Activated T-helper 1 cell treated with anti-CD3 and anti-CD28 coated beads, Interleukin-12 subunit alpha, Interleukin-12 subunit beta, Interleukin-2, Interleukin-4 antibody, amounts not matched to agents 30 ng/mL and 10 ng/mL and 1 ng/mL, durations not matched to agents 14 hours and 24 hours and 36 hours (primary cell): Measurements from ENCODE around the gene GLB1L3. TPM values are rescaled to one million over a fixed set of nuclear protein-coding genes. Genes with fewer than 3 reads are reported as not detected.

Source experiments
- DNase-seq: peaks from one replicate; pipeline ENCODE4 v3.0.0; 2021; ENCODE audit warnings: low spot score
- H3K27ac Mint-ChIP-seq: one replicate; pipeline ENCODE4 v1.8.0; 2021; ENCODE audit warnings: mild to moderate bottlenecking, mixed read lengths
- H3K27me3 Mint-ChIP-seq: one replicate; pipeline ENCODE4 v1.8.0; 2022; ENCODE audit warnings: mild to moderate bottlenecking, moderate library complexity, mixed read lengths; ENCODE audit not compliant: insufficient read depth
- H3K36me3 Mint-ChIP-seq: one replicate; pipeline ENCODE4 v1.8.0; 2021; ENCODE audit warnings: low read depth, mixed read lengths
- H3K4me1 Mint-ChIP-seq: one replicate; pipeline ENCODE4 v1.8.0; 2021; ENCODE audit warnings: low read depth, mixed read lengths
- H3K4me3 Mint-ChIP-seq: one replicate; pipeline ENCODE4 v1.8.0; 2021; ENCODE audit warnings: mild to moderate bottlenecking, moderate library complexity, mixed read lengths
- H3K9me3 Mint-ChIP-seq: one replicate; pipeline ENCODE4 v1.8.0; 2021; ENCODE audit warnings: mixed read lengths
- intact Hi-C: fragments of 100-400 bp; cut with micrococcal nuclease; formaldehyde crosslinking; loops from one replicate; pipeline ENCODE4 v1.15.1; 2024
- total RNA-seq: library from RNA; stranded (reverse); gene quantifications from 2 replicates; pipeline ENCODE4 v1.2.3, GENCODE V29; 2022

The GLB1L3 gene, protein sequence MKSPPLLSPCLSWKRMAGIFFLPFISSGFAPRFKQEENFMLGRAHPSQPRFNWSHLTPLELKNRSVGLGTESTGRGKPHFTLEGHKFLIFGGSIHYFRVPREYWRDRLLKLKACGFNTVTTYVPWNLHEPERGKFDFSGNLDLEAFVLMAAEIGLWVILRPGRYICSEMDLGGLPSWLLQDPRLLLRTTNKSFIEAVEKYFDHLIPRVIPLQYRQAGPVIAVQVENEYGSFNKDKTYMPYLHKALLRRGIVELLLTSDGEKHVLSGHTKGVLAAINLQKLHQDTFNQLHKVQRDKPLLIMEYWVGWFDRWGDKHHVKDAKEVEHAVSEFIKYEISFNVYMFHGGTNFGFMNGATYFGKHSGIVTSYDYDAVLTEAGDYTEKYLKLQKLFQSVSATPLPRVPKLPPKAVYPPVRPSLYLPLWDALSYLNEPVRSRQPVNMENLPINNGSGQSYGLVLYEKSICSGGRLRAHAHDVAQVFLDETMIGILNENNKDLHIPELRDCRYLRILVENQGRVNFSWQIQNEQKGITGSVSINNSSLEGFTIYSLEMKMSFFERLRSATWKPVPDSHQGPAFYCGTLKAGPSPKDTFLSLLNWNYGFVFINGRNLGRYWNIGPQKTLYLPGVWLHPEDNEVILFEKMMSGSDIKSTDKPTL
- 14.6 and 16.1 TPM in 2 replicates for total RNA-seq

- no peaks in the 10 kb centered on the region for H3K9me3 Mint-ChIP-seq
- intact Hi-C loops, result loop anchor here (1.0 to 5.0 kb wide), 6 partner anchors 13 to 328 kb away; partner anchors contain the start of genes ACAD8, GLB1L2 and THYN1
- H3K36me3 Mint-ChIP-seq, result peaks cover 17% of the 10 kb centered on the region
- peak within 1 kb of the TSS; percentile 96 for H3K4me3 Mint-ChIP-seq
- H3K27ac Mint-ChIP-seq, result peak within 1 kb of the TSS; percentile 93
- H3K4me1 Mint-ChIP-seq, result peaks cover 53% of the 10 kb centered on the region
- peaks cover 2% of the 10 kb centered on the region for H3K27me3 Mint-ChIP-seq
- DNase-seq, result peak; percentile 81
Measured at GRCh38 chr11:134275534-134276395, at the start of gene GLB1L3. TSS of gene GLB1L3 (plus strand) at chr11:134276379. CDS start at chr11:134276741, 362 bp downstream.

- intact Hi-C loops, result no loop called here
- Mint-ChIP-seq H3K9me3 (no peaks in the 10 kb centered on the region), H3K27me3 (no peaks in the 10 kb centered on the region), H3K4me3 (peak overlapping the region; percentile 70), H3K27ac (no peak overlapping the region), H3K36me3 (peaks cover 20% of the 10 kb centered on the region), H3K4me1 (peaks cover 67% of the 10 kb centered on the region)
- no peak for DNase-seq
Measured at GRCh38 chr11:134226806-134227325, 49.3 kb upstream of the GLB1L3 start.

DNA sequence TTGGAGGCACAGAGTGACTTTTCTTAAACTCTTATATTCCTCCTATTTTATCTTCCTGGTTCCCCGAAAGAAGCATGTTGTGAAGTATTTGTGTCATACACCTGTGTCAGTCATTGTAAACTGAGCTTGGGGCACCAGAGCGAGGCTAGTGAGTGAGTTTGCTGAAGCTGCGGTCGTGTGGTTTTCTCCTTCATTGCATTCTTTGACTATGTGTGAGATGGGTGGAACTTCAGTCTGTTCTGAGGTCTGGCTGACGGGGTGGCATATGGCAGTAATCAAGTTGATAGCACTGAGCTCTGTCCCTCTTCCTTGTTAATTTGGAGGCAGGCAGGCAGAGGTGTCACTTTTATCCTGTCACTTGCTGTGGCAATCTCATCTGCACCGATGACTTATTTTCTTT lies 47.6 kb upstream of the GLB1L3 start:
- Mint-ChIP-seq H3K27ac (no peak overlapping the region), H3K36me3 (peaks cover 13% of the 10 kb centered on the region), H3K27me3 (no peaks in the 10 kb centered on the region), H3K9me3 (no peaks in the 10 kb centered on the region), H3K4me1 (peaks cover 65% of the 10 kb centered on the region), H3K4me3 (no peak overlapping the region)
- no peak for DNase-seq
- intact Hi-C loops, result no loop called here

GRCh38 chr11:134229126-134229790 lies 46.9 kb upstream of the GLB1L3 start:
- H3K4me3 Mint-ChIP-seq, result peak overlapping the region; percentile 58
- H3K36me3 Mint-ChIP-seq, result peaks cover 13% of the 10 kb centered on the region
- no peak for DNase-seq
- H3K9me3 Mint-ChIP-seq, result no peaks in the 10 kb centered on the region
- no peak overlapping the region for H3K27ac Mint-ChIP-seq
- no peaks in the 10 kb centered on the region for H3K27me3 Mint-ChIP-seq
- H3K4me1 Mint-ChIP-seq, result peaks cover 65% of the 10 kb centered on the region
- intact Hi-C loops, result no loop called here

- Mint-ChIP-seq H3K4me1 (peaks cover 65% of the 10 kb centered on the region), H3K27me3 (no peaks in the 10 kb centered on the region), H3K4me3 (no peak overlapping the region), H3K36me3 (peaks cover 18% of the 10 kb centered on the region), H3K27ac (no peak overlapping the region), H3K9me3 (no peaks in the 10 kb centered on the region)
- no peak for DNase-seq
- intact Hi-C loops, result no loop called here
Measured at GRCh38 chr11:134230339-134230738, 45.8 kb upstream of the GLB1L3 start.

GRCh38 chr11:134231958-134232659 lies 44.1 kb upstream of the GLB1L3 start:
- Mint-ChIP-seq H3K27ac (peak overlapping the region; percentile 36), H3K9me3 (no peaks in the 10 kb centered on the region), H3K36me3 (peaks cover 23% of the 10 kb centered on the region), H3K4me1 (peaks cover 52% of the 10 kb centered on the region), H3K27me3 (no peaks in the 10 kb centered on the region), H3K4me3 (no peak overlapping the region)
- intact Hi-C loops, result no loop called here
- no peak for DNase-seq

DNA sequence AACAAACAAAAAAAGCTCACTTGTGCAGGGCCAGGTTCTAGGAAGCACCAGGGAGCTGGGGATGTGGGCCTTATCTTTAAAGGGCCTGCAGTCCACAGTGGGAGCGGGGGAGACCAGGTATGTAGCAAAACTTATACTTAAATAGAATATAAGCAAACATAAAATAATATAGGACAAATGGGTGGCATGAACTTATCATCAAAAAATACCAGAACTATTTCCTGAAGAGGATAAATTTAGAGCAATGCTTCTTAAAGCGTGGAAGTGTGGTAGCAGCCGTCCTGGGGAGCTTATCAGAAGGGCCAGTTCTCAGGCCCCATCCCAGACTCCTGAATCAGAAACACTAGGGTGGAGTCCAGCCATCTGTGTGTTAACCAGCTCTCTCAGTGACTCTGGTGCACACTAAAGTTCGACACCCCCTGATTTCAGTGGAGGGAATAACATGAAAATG lies 42.4 kb upstream of the GLB1L3 start:
- intact Hi-C loops, result no loop called here
- no peaks in the 10 kb centered on the region for H3K27me3 Mint-ChIP-seq
- peaks cover 38% of the 10 kb centered on the region for H3K4me1 Mint-ChIP-seq
- H3K27ac Mint-ChIP-seq, result no peak overlapping the region
- no peak for DNase-seq
- H3K4me3 Mint-ChIP-seq, result no peak overlapping the region
- H3K36me3 Mint-ChIP-seq, result peaks cover 29% of the 10 kb centered on the region
- no peaks in the 10 kb centered on the region for H3K9me3 Mint-ChIP-seq

- H3K4me1 Mint-ChIP-seq, result peaks cover 22% of the 10 kb centered on the region
- H3K4me3 Mint-ChIP-seq, result no peak overlapping the region
- intact Hi-C loops, result no loop called here
- H3K27me3 Mint-ChIP-seq, result no peaks in the 10 kb centered on the region
- H3K9me3 Mint-ChIP-seq, result no peaks in the 10 kb centered on the region
- no peak for DNase-seq
- peaks cover 24% of the 10 kb centered on the region for H3K36me3 Mint-ChIP-seq
- H3K27ac Mint-ChIP-seq, result no peak overlapping the region
Measured at GRCh38 chr11:134235399-134235798, 40.8 kb upstream of the GLB1L3 start.

- no peak for DNase-seq
- peaks cover 25% of the 10 kb centered on the region for H3K36me3 Mint-ChIP-seq
- intact Hi-C loops, result no loop called here
- H3K4me1 Mint-ChIP-seq, result peaks cover 12% of the 10 kb centered on the region
- H3K4me3 Mint-ChIP-seq, result no peak overlapping the region
- no peaks in the 10 kb centered on the region for H3K27me3 Mint-ChIP-seq
- peak overlapping the region; percentile 10 for H3K27ac Mint-ChIP-seq
- H3K9me3 Mint-ChIP-seq, result no peaks in the 10 kb centered on the region
Measured at GRCh38 chr11:134236834-134237556, 39.2 kb upstream of the GLB1L3 start.

DNA sequence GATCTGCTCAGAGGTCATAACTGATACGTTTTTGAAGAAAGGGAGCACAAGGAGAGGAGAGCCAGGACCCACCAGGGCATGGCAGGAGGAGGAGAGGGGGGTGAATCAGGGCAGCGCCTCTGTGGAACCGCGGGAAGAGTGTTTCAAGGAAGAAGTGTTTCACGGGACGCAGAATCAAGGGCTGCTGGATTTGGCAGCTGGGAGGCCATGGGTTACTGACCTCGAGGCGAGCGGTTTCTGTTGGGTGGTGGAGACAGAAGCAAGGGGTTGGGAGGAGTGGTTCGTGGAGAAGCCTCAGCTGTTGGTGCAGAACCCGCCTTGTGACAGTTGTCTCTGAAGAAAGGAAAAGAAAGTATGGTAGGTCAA lies 38.6 kb upstream of the GLB1L3 start:
- H3K4me1 Mint-ChIP-seq, result peaks cover 7% of the 10 kb centered on the region
- intact Hi-C loops, result no loop called here
- no peak for DNase-seq
- H3K27ac Mint-ChIP-seq, result no peak overlapping the region
- H3K36me3 Mint-ChIP-seq, result peaks cover 27% of the 10 kb centered on the region
- H3K27me3 Mint-ChIP-seq, result no peaks in the 10 kb centered on the region
- no peaks in the 10 kb centered on the region for H3K9me3 Mint-ChIP-seq
- no peak overlapping the region for H3K4me3 Mint-ChIP-seq

DNA sequence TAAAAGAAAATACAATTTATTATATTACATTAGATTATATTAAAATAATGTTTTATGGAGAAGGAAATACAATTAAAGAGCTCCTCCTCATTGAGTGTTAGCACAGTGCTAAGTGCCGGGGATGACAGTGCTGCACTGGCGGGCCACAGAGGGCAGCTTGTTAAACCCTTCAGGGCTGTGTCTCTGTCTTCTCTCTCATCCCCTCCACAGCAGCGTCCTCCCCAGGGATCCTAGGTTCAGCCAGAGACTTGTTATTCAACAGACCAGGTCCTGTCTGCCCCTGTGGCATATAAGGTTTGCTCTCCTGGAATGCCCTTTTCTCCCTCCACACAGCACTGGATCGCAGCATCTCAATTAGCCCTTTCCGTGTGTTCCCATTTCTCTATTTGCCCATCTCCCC lies 37.2 kb upstream of the GLB1L3 start:
- H3K4me3 Mint-ChIP-seq, result no peak overlapping the region
- H3K27ac Mint-ChIP-seq, result no peak overlapping the region
- H3K36me3 Mint-ChIP-seq, result peaks cover 33% of the 10 kb centered on the region
- no peaks in the 10 kb centered on the region for H3K9me3 Mint-ChIP-seq
- no peak for DNase-seq
- no peaks in the 10 kb centered on the region for H3K4me1 Mint-ChIP-seq
- H3K27me3 Mint-ChIP-seq, result no peaks in the 10 kb centered on the region
- intact Hi-C loops, result no loop called here
